Stimulated activated CD4-positive, alpha-beta T cell treated with anti-CD3 and anti-CD28 coated beads, Interleukin-4, amount 100 ng/mL, for 48 hours (primary cell): ENCODE results near the gene HMGCS2.

ENCODE experiments used
- DNase-seq, 2 donors: peaks; one replicate each; pipeline ENCODE4 v3.0.0-alpha.2; 2020; ENCODE audit warnings: low read depth in 2 of 2

The HMGCS2 gene

GRCh38 chr1:119768778-119769177 is at the start of gene HMGCS2:
HMGCS2 (minus strand) TSS chr1:119768905; CDS start chr1:119768844, 61 bp downstream.
- no peak for DNase-seq

- DNase-seq, result no peak
Measured at GRCh38 chr1:119818181-119818580, 49.5 kb upstream of the HMGCS2 start.

GRCh38 chr1:119816407-119816806 is 47.7 kb upstream of the HMGCS2 start:
- no peak for DNase-seq

GRCh38 chr1:119815928-119816327 is 47.2 kb upstream of the HMGCS2 start:
- DNase-seq, result no peak

- no peak for DNase-seq
Measured at GRCh38 chr1:119815361-119815760, 46.7 kb upstream of the HMGCS2 start.

- no peak for DNase-seq
Measured at GRCh38 chr1:119814288-119814687, 45.6 kb upstream of the HMGCS2 start.

GRCh38 chr1:119811985-119812557 is 43.4 kb upstream of the HMGCS2 start:
- DNase-seq, result no peak

GRCh38 chr1:119811387-119811786 is 42.7 kb upstream of the HMGCS2 start, which contains the start of gene REG4:
REG4 (minus strand) TSS chr1:119811460; CDS start chr1:119808769, 2,691 bp downstream.
- DNase-seq, result no peak

GRCh38 chr1:119808972-119809550 is 40.4 kb upstream of the HMGCS2 start:
- DNase-seq, result peak; percentile 49 to 56

- no peak for DNase-seq
Measured at GRCh38 chr1:119808491-119808890, 39.8 kb upstream of the HMGCS2 start.

- DNase-seq, result no peak
Measured at GRCh38 chr1:119806489-119806888, 37.8 kb upstream of the HMGCS2 start.

- DNase-seq, result no peak
Measured at GRCh38 chr1:119805746-119806145, 37.0 kb upstream of the HMGCS2 start.

GRCh38 chr1:119805247-119805646 is 36.5 kb upstream of the HMGCS2 start:
- DNase-seq, result no peak

GRCh38 chr1:119799599-119800177 is 31.0 kb upstream of the HMGCS2 start:
- DNase-seq, result no peak

GRCh38 chr1:119799003-119799402 is 30.3 kb upstream of the HMGCS2 start:
- DNase-seq, result no peak

- DNase-seq, result no peak
Measured at GRCh38 chr1:119797606-119798005, 28.9 kb upstream of the HMGCS2 start.

- DNase-seq, result no peak
Measured at GRCh38 chr1:119797162-119797561, 28.5 kb upstream of the HMGCS2 start.

GRCh38 chr1:119795261-119796200 is 26.8 kb upstream of the HMGCS2 start:
- no peak for DNase-seq

GRCh38 chr1:119794876-119795240 is 26.2 kb upstream of the HMGCS2 start:
- DNase-seq, result no peak

GRCh38 chr1:119794230-119794875 is 25.6 kb upstream of the HMGCS2 start:
- no peak for DNase-seq

- no peak for DNase-seq
Measured at GRCh38 chr1:119791377-119791776, 22.7 kb upstream of the HMGCS2 start.
